D721Med (cell line): ENCODE data around the gene CNST.
"Not testable (repeated sequence)": the region's sequence is repeated elsewhere in the genome, so short reads cannot be mapped to it uniquely, and the experiment has no call there.

Experiments used
- DNase-seq: peaks from one replicate; pipeline ENCODE4 v3.0.0; 2011; ENCODE audit warnings: low spot score; ENCODE audit not compliant: insufficient read length
- FAIRE-seq: peaks from 2 replicates; lab custom pipeline; 2011; peaks lifted over from hg19 to GRCh38; lab: Jason Lieb, UNC
- TF ChIP-seq, protein P1 (sequence below): IDR thresholded peaks from 2 replicates; pipeline ENCODE4 v1.5.1; 2012; ENCODE audit warnings: mild to moderate bottlenecking, control low read depth; ENCODE audit not compliant: insufficient read depth; ENCODE audit errors: missing control alignments

The CNST gene

DNA sequence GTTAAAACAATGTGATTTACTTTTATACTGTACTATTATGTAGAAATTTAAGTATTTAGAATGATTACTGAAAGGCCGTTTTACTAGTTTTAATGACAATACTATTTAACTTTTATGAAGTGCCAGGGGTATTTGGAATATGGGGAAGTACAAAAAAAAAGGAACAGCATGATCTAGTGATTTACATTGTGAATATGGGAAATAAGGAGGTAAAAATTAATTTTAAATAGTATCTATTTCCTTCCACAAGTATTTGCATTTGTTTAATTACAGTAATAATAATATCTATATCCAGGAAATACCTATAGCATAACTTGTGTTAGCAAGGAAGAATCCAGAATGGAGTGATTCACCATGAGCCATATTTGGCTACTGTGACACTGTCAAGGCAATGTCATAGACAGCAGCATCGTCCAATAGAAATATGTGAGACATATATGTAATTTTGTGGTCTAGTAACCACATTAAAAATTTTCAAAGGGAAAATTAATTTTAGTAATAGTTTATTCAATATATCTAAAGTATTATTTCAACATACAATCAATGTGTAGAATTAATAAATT lies 22.0 kb downstream of the CNST start:
- FAIRE-seq (no peak), DNase-seq (no peak)
- TF ChIP-seq, protein P1, sequence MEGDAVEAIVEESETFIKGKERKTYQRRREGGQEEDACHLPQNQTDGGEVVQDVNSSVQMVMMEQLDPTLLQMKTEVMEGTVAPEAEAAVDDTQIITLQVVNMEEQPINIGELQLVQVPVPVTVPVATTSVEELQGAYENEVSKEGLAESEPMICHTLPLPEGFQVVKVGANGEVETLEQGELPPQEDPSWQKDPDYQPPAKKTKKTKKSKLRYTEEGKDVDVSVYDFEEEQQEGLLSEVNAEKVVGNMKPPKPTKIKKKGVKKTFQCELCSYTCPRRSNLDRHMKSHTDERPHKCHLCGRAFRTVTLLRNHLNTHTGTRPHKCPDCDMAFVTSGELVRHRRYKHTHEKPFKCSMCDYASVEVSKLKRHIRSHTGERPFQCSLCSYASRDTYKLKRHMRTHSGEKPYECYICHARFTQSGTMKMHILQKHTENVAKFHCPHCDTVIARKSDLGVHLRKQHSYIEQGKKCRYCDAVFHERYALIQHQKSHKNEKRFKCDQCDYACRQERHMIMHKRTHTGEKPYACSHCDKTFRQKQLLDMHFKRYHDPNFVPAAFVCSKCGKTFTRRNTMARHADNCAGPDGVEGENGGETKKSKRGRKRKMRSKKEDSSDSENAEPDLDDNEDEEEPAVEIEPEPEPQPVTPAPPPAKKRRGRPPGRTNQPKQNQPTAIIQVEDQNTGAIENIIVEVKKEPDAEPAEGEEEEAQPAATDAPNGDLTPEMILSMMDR, result no peak

DNA sequence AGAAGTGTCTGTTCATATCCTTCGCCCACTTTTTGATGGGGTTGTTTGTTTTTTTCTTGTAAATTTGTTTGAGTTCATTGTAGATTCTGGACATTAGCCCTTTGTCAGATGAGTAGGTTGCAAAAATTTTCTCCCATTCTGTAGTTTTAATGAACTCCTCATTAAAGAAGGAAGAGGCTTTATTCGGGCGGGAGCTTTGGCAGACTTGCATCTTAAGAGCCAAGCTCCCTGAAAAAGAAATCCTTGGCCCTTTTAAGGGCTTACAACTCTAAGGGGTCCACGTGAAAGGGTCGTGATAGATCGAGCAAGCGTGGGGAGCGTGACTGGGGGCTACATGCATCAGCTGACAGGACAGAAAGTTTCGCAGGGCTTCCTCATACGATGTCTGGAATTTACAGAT lies 23.7 kb downstream of the CNST start:
- not testable (repeated sequence) for FAIRE-seq, DNase-seq

DNA sequence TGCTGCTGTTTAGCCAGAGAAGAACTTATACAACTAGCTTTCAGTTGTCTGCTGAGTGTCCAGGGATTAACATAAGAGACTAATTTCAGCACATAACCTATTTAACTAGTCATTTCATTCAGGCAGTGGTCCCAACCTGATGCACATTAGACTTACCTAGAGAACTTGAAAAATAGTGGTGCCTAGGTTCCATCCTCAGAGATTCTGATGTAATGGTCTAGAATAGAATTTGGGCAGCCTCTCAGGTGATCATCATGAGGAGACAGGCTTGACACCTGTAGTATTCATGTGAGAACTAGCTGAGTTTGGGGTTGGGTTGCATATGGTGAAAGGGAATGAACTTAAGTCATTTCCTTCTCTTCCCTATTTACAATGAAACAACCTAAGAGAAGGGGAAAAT lies 24.8 kb downstream of the CNST start:
- TF ChIP-seq, protein P1, result no peak
- no peak for DNase-seq
- no peak for FAIRE-seq

DNA sequence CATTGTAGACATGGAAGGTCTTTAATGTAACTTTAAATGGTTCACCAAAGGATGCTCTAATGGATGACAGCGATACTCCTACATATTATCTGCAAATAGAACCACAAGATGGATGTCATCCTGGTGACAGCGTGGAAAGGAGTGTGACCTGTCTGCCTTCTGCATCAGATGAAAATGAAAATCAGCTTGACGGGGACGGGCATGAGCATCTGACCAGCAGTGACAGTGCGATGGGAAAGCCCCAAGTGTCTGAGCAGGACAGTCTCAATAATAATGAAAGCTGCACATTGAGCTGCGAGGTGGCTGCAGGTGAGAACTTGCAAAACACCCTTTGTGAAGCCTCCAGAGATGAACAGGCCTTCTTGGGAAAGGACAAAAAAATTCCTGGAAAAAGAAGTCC lies 25.2 kb downstream of the CNST start:
- no peak for FAIRE-seq
- no peak for DNase-seq
- TF ChIP-seq, protein P1, result no peak

DNA sequence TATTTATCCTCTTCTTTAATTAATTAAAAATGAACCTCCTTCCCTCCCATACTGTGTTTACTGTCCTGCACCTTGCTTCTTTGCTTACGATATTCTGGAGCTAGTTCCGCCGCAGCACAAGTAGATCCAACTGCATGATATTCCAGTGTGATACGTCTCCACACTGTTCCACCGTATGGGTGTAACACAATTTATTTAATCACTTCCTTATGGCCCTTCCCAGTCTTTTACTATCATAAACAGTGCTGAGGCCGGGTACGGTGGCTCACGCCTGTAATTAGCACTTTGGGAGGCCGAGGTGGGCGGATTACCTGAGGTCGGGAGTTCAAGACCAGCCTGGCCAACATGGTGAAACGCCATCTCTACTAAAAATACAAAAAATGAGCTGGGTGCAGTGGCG lies 25.7 kb downstream of the CNST start:
- FAIRE-seq, result no peak
- DNase-seq, result no peak
- TF ChIP-seq, protein P1, result no peak

DNA sequence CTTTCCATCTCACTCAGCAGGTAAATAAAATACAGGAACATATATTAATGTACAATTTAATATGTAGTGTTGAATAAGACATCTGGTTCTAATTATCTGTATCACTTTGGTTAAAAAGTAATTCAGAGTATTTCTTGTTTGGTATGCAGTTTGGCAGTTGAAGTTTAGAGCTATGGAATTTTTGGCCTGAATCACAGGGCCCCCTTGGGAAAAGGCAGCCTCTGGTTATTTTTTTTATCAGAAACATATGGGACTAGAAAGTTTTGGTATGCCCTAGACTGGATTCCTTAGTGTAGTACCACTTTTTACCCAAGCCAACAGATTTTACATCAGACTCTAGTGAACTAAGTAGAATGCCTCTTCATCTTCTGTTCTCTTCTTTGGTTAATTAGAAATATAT lies 26.4 kb downstream of the CNST start:
- DNase-seq (no peak), FAIRE-seq (no peak)

DNA sequence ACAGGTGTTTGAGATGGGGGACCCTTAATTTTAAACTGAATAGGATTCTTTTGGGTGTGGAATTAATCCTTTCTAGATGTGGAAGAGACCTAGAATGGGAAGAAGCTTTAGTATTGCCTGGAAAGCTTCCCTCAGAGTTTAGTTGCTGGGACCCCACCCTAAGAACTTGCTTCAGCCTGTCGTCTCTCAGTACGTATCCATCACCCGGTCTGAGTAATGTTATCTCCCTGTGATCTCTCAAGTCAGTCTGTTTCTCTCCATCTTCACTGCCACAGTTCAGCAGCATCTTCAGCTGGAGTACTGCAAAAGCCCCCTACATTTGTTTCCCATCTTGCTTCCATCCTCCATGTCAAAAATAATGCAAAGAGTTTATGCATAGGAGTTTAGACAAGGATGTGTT lies 28.9 kb downstream of the CNST start:
- DNase-seq, result no peak
- TF ChIP-seq, protein P1, result no peak
- no peak for FAIRE-seq

More for the DNA sequence above, 26.4 kb downstream of the CNST start:
- TF ChIP-seq, protein P1, result no peak

DNA sequence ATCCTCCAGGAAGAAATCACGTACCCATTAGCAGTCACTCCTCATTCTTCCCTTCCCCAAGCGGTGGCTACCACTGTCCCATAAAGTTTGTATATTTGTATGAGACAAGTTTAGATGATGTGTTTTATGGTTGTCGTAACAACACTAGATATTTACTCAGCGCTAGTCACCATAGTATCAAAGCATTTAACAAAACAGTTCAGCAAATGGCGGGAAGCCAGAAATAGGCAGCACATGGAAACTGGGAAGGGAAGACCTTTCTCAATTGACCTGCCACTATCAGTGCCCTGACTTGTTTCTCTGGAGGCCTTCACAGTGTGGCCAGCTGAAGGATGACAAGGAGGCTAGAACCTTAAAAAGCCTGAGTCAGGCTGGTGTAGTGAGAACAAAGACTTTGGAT lies 31.1 kb downstream of the CNST start:
- DNase-seq, result no peak
- TF ChIP-seq, protein P1, result no peak
- no peak for FAIRE-seq
